ENCODE results near the gene DNAH14. TPM values are rescaled to one million over a fixed set of nuclear protein-coding genes. Genes with fewer than 3 reads are reported as not detected.
"Not testable (repeated sequence)": the region's sequence is repeated elsewhere in the genome, so short reads cannot be mapped to it uniquely, and the experiment has no call there.

The DNAH14 gene
- polyA plus RNA-seq, 1 experiment: 11.1 TPM

- ChIA-PET CTCF (interaction anchor here (0.5 to 2.8 kb wide), 4 partner anchors 70 to 532 kb away, joined by 3 to 134 read pairs (median 12); no protein-coding TSS in a partner anchor), POLR2A (no interaction called here)
- DNase-seq (ENCODE audit: low read depth, low spot score): no peak
- Histone ChIP-seq H3K9me3 (ENCODE audit: control insufficient read depth, insufficient read depth, low read length) (no peaks in the 10 kb centered on the region), H3K27me3 (ENCODE audit: control insufficient read depth, insufficient read depth, low read length) (peaks cover 3% of the 10 kb centered on the region), H3K4me3 (ENCODE audit: low read depth, low read length) (no peak overlapping the region), H3K27ac (ENCODE audit: low read depth, low read length) (no peak overlapping the region)
- TF ChIP-seq CTCF (IDR thresholded peaks at IDR 0.05; ENCODE audit: low read depth, low read length): no peak
These were observed 8.1 kb upstream of the DNAH14 start for GRCh38 chr1:224921354-224921753.

GRCh38 chr1:224922404-224923164, 6.9 kb upstream of the DNAH14 start:
- no peaks in the 10 kb centered on the region for H3K9me3 ChIP-seq (ENCODE audit: control insufficient read depth, insufficient read depth, low read length)
- peak; percentile 1 for DNase-seq (ENCODE audit: low read depth, low spot score)
- H3K4me3 ChIP-seq (ENCODE audit: low read depth, low read length): no peak overlapping the region
- POLR2A ChIA-PET: interaction anchor here (0.9 kb wide), 1 partner anchor 1221 kb away, joined by 3 read pairs; no protein-coding TSS in a partner anchor
- CTCF ChIA-PET: interaction anchor here (0.5 to 2.8 kb wide), 70 partner anchors 9 to 1227 kb away, joined by 3 to 134 read pairs (median 4); no protein-coding TSS in a partner anchor
- no peak overlapping the region for H3K27ac ChIP-seq (ENCODE audit: low read depth, low read length)
- H3K27me3 ChIP-seq (ENCODE audit: control insufficient read depth, insufficient read depth, low read length): no peaks in the 10 kb centered on the region
- TF ChIP-seq CTCF (IDR thresholded peaks at IDR 0.05; ENCODE audit: low read depth, low read length): peak; percentile 82

GRCh38 chr1:224923726-224924125, 5.7 kb upstream of the DNAH14 start:
- Histone ChIP-seq H3K27ac (ENCODE audit: low read depth, low read length) (no peak overlapping the region), H3K9me3 (ENCODE audit: control insufficient read depth, insufficient read depth, low read length) (no peaks in the 10 kb centered on the region), H3K27me3 (ENCODE audit: control insufficient read depth, insufficient read depth, low read length) (no peaks in the 10 kb centered on the region), H3K4me3 (ENCODE audit: low read depth, low read length) (no peak overlapping the region)
- no peak for DNase-seq (ENCODE audit: low read depth, low spot score)
- no peak for TF ChIP-seq CTCF (IDR thresholded peaks at IDR 0.05; ENCODE audit: low read depth, low read length)
- ChIA-PET CTCF (interaction anchor here (0.7 to 2.8 kb wide), 5 partner anchors 69 to 1946 kb away, joined by 3 to 34 read pairs (median 21); no protein-coding TSS in a partner anchor), POLR2A (no interaction called here)

- POLR2A ChIA-PET; H3K4me3 ChIP-seq (ENCODE audit: low read depth, low read length); H3K27me3 ChIP-seq (ENCODE audit: control insufficient read depth, insufficient read depth, low read length); H3K9me3 ChIP-seq (ENCODE audit: control insufficient read depth, insufficient read depth, low read length); H3K27ac ChIP-seq (ENCODE audit: low read depth, low read length); CTCF ChIA-PET; DNase-seq (ENCODE audit: low read depth, low spot score): not testable (repeated sequence)
These were observed 1.8 kb upstream of the DNAH14 start for GRCh38 chr1:224927631-224928030.

GRCh38 chr1:224928906-224929305, 569 bp upstream of the DNAH14 start:
- ChIA-PET POLR2A (no interaction called here), CTCF (no interaction called here)
- TF ChIP-seq CTCF (IDR thresholded peaks at IDR 0.05; ENCODE audit: low read depth, low read length): no peak
- H3K27ac ChIP-seq (ENCODE audit: low read depth, low read length): no peak overlapping the region
- DNase-seq (ENCODE audit: low read depth, low spot score): no peak
- no peaks in the 10 kb centered on the region; the same call in 1 of the 2 replicates for H3K9me3 ChIP-seq (ENCODE audit: control insufficient read depth, insufficient read depth, low read length)
- peak overlapping the region; percentile 67 for H3K4me3 ChIP-seq (ENCODE audit: low read depth, low read length)
- H3K27me3 ChIP-seq (ENCODE audit: control insufficient read depth, insufficient read depth, low read length): no peaks in the 10 kb centered on the region
